ENCODE measurements around the gene ZNF777.

ZNF777 gene

GRCh38 chr7:149476791-149477190, 15.9 kb upstream of the ZNF777 start:
- TF ChIP-seq EZH2phosphoT487 (IDR thresholded peaks at IDR 0.05; ENCODE audit: low read depth), result no peak
- TF ChIP-seq CTCF (IDR thresholded peaks at IDR 0.05; ENCODE audit: low read depth, low read length), result no peak
- no peak overlapping the region for H3K9ac ChIP-seq (ENCODE audit: low read length)
- peaks cover 82% of the 10 kb centered on the region for H3K36me3 ChIP-seq (replicated peaks; ENCODE audit: low read depth, low read length)
- peaks cover 10% of the 10 kb centered on the region; the same call in 1 of the 2 replicates for H3K79me2 ChIP-seq (ENCODE audit: low read length)
- no peak overlapping the region for H3K27ac ChIP-seq (ENCODE audit: low read length)
- H4K20me1 ChIP-seq (ENCODE audit: insufficient read depth, low read length), result no peaks in the 10 kb centered on the region
- no peak overlapping the region for H3K4me3 ChIP-seq (ENCODE audit: low read length)
- H3K4me1 ChIP-seq (ENCODE audit: low read length), result no peaks in the 10 kb centered on the region
- no peaks in the 10 kb centered on the region for H3K27me3 ChIP-seq (ENCODE audit: low read depth, low read length)
- no peak overlapping the region for H3K4me2 ChIP-seq (ENCODE audit: low read length)
- peaks cover 5% of the 10 kb centered on the region; the same call in 1 of the 2 replicates for H3K9me3 ChIP-seq (ENCODE audit: insufficient read depth, low read length)
- H2AFZ ChIP-seq (ENCODE audit: low read depth, low read length), result no peak overlapping the region

- peaks cover 10% of the 10 kb centered on the region; the same call in 1 of the 2 replicates for H3K79me2 ChIP-seq (ENCODE audit: low read length)
Observed at GRCh38 chr7:149475121-149476045, 14.5 kb upstream of the ZNF777 start.

GRCh38 chr7:149474309-149475120, 13.7 kb upstream of the ZNF777 start:
- H4K20me1 ChIP-seq (ENCODE audit: insufficient read depth, low read length), result no peaks in the 10 kb centered on the region
- H3K27ac ChIP-seq (ENCODE audit: low read length), result no peak overlapping the region
- peaks cover 5% of the 10 kb centered on the region; the same call in 1 of the 2 replicates for H3K9me3 ChIP-seq (ENCODE audit: insufficient read depth, low read length)
- no peak overlapping the region for H3K4me2 ChIP-seq (ENCODE audit: low read length)
- peaks cover 5% of the 10 kb centered on the region; the same call in 1 of the 2 replicates for H3K79me2 ChIP-seq (ENCODE audit: low read length)
- no peaks in the 10 kb centered on the region for H3K27me3 ChIP-seq (ENCODE audit: low read depth, low read length)
- no peak for TF ChIP-seq EZH2phosphoT487 (IDR thresholded peaks at IDR 0.05; ENCODE audit: low read depth)
- no peak for TF ChIP-seq CTCF (IDR thresholded peaks at IDR 0.05; ENCODE audit: low read depth, low read length)
- no peaks in the 10 kb centered on the region for H3K4me1 ChIP-seq (ENCODE audit: low read length)
- peaks cover 75% of the 10 kb centered on the region for H3K36me3 ChIP-seq (replicated peaks; ENCODE audit: low read depth, low read length)
- no peak overlapping the region for H2AFZ ChIP-seq (ENCODE audit: low read depth, low read length)
- no peak overlapping the region for H3K4me3 ChIP-seq (ENCODE audit: low read length)
- H3K9ac ChIP-seq (ENCODE audit: low read length), result no peak overlapping the region

More at GRCh38 chr7:149475121-149476045, 14.5 kb upstream of the ZNF777 start:
- Histone ChIP-seq H3K4me3 (ENCODE audit: low read length) (no peak overlapping the region), H3K36me3 (replicated peaks; ENCODE audit: low read depth, low read length) (peaks cover 84% of the 10 kb centered on the region), H3K27me3 (ENCODE audit: low read depth, low read length) (no peaks in the 10 kb centered on the region), H3K9ac (ENCODE audit: low read length) (no peak overlapping the region), H3K4me1 (ENCODE audit: low read length) (no peaks in the 10 kb centered on the region), H4K20me1 (ENCODE audit: insufficient read depth, low read length) (no peaks in the 10 kb centered on the region), H2AFZ (ENCODE audit: low read depth, low read length) (no peak overlapping the region), H3K9me3 (ENCODE audit: insufficient read depth, low read length) (peaks cover 5% of the 10 kb centered on the region; the same call in 1 of the 2 replicates), H3K4me2 (ENCODE audit: low read length) (no peak overlapping the region), H3K27ac (ENCODE audit: low read length) (no peak overlapping the region)
- TF ChIP-seq EZH2phosphoT487 (IDR thresholded peaks at IDR 0.05; ENCODE audit: low read depth), result no peak

- Histone ChIP-seq H3K79me2 (ENCODE audit: low read length) (peaks cover 2% of the 10 kb centered on the region; the same call in 1 of the 2 replicates), H3K27ac (ENCODE audit: low read length) (no peak overlapping the region), H3K36me3 (replicated peaks; ENCODE audit: low read depth, low read length) (peaks cover 62% of the 10 kb centered on the region), H4K20me1 (ENCODE audit: insufficient read depth, low read length) (no peaks in the 10 kb centered on the region), H3K27me3 (ENCODE audit: low read depth, low read length) (no peaks in the 10 kb centered on the region), H3K9me3 (ENCODE audit: insufficient read depth, low read length) (no peaks in the 10 kb centered on the region), H3K4me2 (ENCODE audit: low read length) (no peak overlapping the region), H2AFZ (ENCODE audit: low read depth, low read length) (no peak overlapping the region), H3K4me3 (ENCODE audit: low read length) (no peak overlapping the region), H3K4me1 (ENCODE audit: low read length) (no peaks in the 10 kb centered on the region), H3K9ac (ENCODE audit: low read length) (no peak overlapping the region)
- TF ChIP-seq CTCF (IDR thresholded peaks at IDR 0.05; ENCODE audit: low read depth, low read length) (no peak), EZH2phosphoT487 (IDR thresholded peaks at IDR 0.05; ENCODE audit: low read depth) (no peak)
Observed at GRCh38 chr7:149473251-149473650, 12.4 kb upstream of the ZNF777 start.

All from OCI-LY3 (cell line).